HT-29 (cell line): Measurements from ENCODE around the gene ADGRL3. TPM values are rescaled to one million over a fixed set of nuclear protein-coding genes. Genes with fewer than 3 reads are reported as not detected.
"Not testable (repeated sequence)": the region's sequence is repeated elsewhere in the genome, so short reads cannot be mapped to it uniquely, and the experiment has no call there.

Experiments
- DNase-seq: peaks from one replicate; pipeline ENCODE4 v3.0.0-alpha.2; 2015; ENCODE audit warnings: low spot score
- total RNA-seq: library from RNA; depleted of rRNA; stranded (reverse); fragments of >200 nt; shearing (Covaris generic); gene quantifications from 2 replicates; pipeline ENCODE4 v1.2.3, GENCODE V29; 2014

The ADGRL3 gene
- total RNA-seq, 1 experiment from 2014 or later = not detected

GRCh38 chr4:61985426-61985825 lies 785.3 kb downstream of the ADGRL3 start:
- no peak for DNase-seq

GRCh38 chr4:61986929-61987328 lies 786.8 kb downstream of the ADGRL3 start:
- DNase-seq = not testable (repeated sequence)

GRCh38 chr4:61992351-61992750 lies 792.2 kb downstream of the ADGRL3 start:
- no peak for DNase-seq

- no peak for DNase-seq
Measured at GRCh38 chr4:61994036-61994435, 793.9 kb downstream of the ADGRL3 start.

- no peak for DNase-seq
Measured at GRCh38 chr4:61995717-61996340, 795.7 kb downstream of the ADGRL3 start.

GRCh38 chr4:61996943-61997342 lies 796.8 kb downstream of the ADGRL3 start:
- no peak for DNase-seq

- no peak for DNase-seq
Measured at GRCh38 chr4:61997831-61998230, 797.7 kb downstream of the ADGRL3 start.

- DNase-seq = no peak
Measured at GRCh38 chr4:62003695-62004094, 803.6 kb downstream of the ADGRL3 start.

GRCh38 chr4:62004881-62005280 lies 804.8 kb downstream of the ADGRL3 start:
- DNase-seq = no peak

- DNase-seq = no peak
Measured at GRCh38 chr4:62006108-62006507, 806.0 kb downstream of the ADGRL3 start.

GRCh38 chr4:62015043-62015739 lies 815.1 kb downstream of the ADGRL3 start:
- no peak for DNase-seq

- DNase-seq = no peak
Measured at GRCh38 chr4:62018537-62018936, 818.4 kb downstream of the ADGRL3 start.

- no peak for DNase-seq
Measured at GRCh38 chr4:62023633-62024032, 823.5 kb downstream of the ADGRL3 start.

GRCh38 chr4:62028745-62029144 lies 828.6 kb downstream of the ADGRL3 start:
- no peak for DNase-seq

- DNase-seq = no peak
Measured at GRCh38 chr4:62030958-62031357, 830.8 kb downstream of the ADGRL3 start.

GRCh38 chr4:62037571-62037970 lies 837.4 kb downstream of the ADGRL3 start:
- no peak for DNase-seq

GRCh38 chr4:62051332-62051731 lies 851.2 kb downstream of the ADGRL3 start:
- no peak for DNase-seq

GRCh38 chr4:62053974-62054373 lies 853.8 kb downstream of the ADGRL3 start:
- no peak for DNase-seq

GRCh38 chr4:62057031-62057430 lies 856.9 kb downstream of the ADGRL3 start:
- no peak for DNase-seq

GRCh38 chr4:62058571-62058970 lies 858.4 kb downstream of the ADGRL3 start:
- DNase-seq = no peak

- DNase-seq = no peak
Measured at GRCh38 chr4:62070291-62070852, 870.2 kb downstream of the ADGRL3 start.

GRCh38 chr4:62075089-62075488 lies 875.0 kb downstream of the ADGRL3 start:
- no peak for DNase-seq

GRCh38 chr4:62075521-62075920 lies 875.4 kb downstream of the ADGRL3 start:
- DNase-seq = no peak
